SK-N-SH treated with all-trans-retinoic acid at 6 μM for 48 hours (cell line): ENCODE results near the gene ALDH3A1.

ENCODE experiments used
- ATAC-seq: fragments of 200-7000 bp; cut with Tn5 transposase; 3 replicates; pipeline ENCODE4 v1.9.1; 2020; ENCODE audit warnings: mild to moderate bottlenecking, moderate library complexity
- ARNTL ChIP-seq: fragments of 450-650 bp; formaldehyde crosslinking; IDR thresholded peaks from 2 replicates; pipeline ENCODE4 v1.5.0; 2020; ENCODE audit warnings: low read depth, mild to moderate bottlenecking, moderate library complexity, borderline replicate concordance
- BACH2 ChIP-seq: fragments of 250-450 bp; sonication (Bioruptor Pico); IDR thresholded peaks from 2 replicates; pipeline ENCODE4 v1.9.0; 2021; ENCODE audit warnings: mild to moderate bottlenecking, borderline replicate concordance
- CREB5 ChIP-seq: fragments of 250-450 bp; sonication (Bioruptor Pico); IDR thresholded peaks from 2 replicates; pipeline ENCODE4 v1.5.1; 2020; ENCODE audit warnings: low read depth, mild to moderate bottlenecking, moderate library complexity
- CSDC2 ChIP-seq: fragments of 250-450 bp; sonication (Bioruptor Pico); IDR thresholded peaks from 2 replicates; pipeline ENCODE4 v1.5.0; 2020; ENCODE audit warnings: mild to moderate bottlenecking, moderate library complexity
- CSRNP3 ChIP-seq: fragments of 250-450 bp; sonication (Bioruptor Pico); IDR thresholded peaks from 2 replicates; pipeline ENCODE4 v1.5.1; 2021; ENCODE audit warnings: mild to moderate bottlenecking, moderate library complexity
- ESRRG ChIP-seq: fragments of 250-450 bp; sonication (Bioruptor Pico); IDR thresholded peaks from 2 replicates; pipeline ENCODE4 v1.6.1; 2021; ENCODE audit warnings: mild to moderate bottlenecking
- ISL1 ChIP-seq: fragments of 250-450 bp; sonication (Bioruptor Pico); IDR thresholded peaks from 2 replicates; pipeline ENCODE4 v2.1.2; 2022; ENCODE audit warnings: mild to moderate bottlenecking, moderate library complexity
- OSR1 ChIP-seq: fragments of 250-450 bp; sonication (Bioruptor Pico); IDR thresholded peaks from 2 replicates; pipeline ENCODE4 v1.8.0; 2022; ENCODE audit warnings: moderate library complexity, mild to moderate bottlenecking, inconsistent platforms
- PATZ1 ChIP-seq: fragments of 250-450 bp; sonication (Bioruptor Pico); IDR thresholded peaks from 2 replicates; pipeline ENCODE4 v1.8.0; 2020; ENCODE audit warnings: mild to moderate bottlenecking, moderate library complexity, borderline replicate concordance
- POU6F1 ChIP-seq: fragments of 250-450 bp; sonication (Bioruptor Pico); IDR thresholded peaks from 2 replicates; pipeline ENCODE4 v1.8.0; 2021; ENCODE audit warnings: low read depth, mild to moderate bottlenecking, moderate library complexity, borderline replicate concordance
- PPARA ChIP-seq: fragments of 250-450 bp; sonication (Bioruptor Pico); IDR thresholded peaks from 2 replicates; pipeline ENCODE4 v1.5.0; 2020; ENCODE audit warnings: mild to moderate bottlenecking, borderline replicate concordance
- RARB ChIP-seq: fragments of 250-450 bp; sonication (Bioruptor Pico); IDR thresholded peaks from 2 replicates; pipeline ENCODE4 v1.8.0; 2021; ENCODE audit warnings: mild to moderate bottlenecking, moderate library complexity
- SNAI2 ChIP-seq: fragments of 250-450 bp; sonication (Bioruptor Pico); IDR thresholded peaks from 2 replicates; pipeline ENCODE4 v1.5.0; 2020; ENCODE audit warnings: mild to moderate bottlenecking, moderate library complexity
- TCF4 ChIP-seq: fragments of 250-450 bp; sonication (Bioruptor Pico); IDR thresholded peaks from 2 replicates; pipeline ENCODE4 v1.8.0; 2021; ENCODE audit warnings: mild to moderate bottlenecking, moderate library complexity, borderline replicate concordance
- TOX ChIP-seq: fragments of 250-450 bp; sonication (Bioruptor Pico); IDR thresholded peaks from 2 replicates; pipeline ENCODE4 v1.8.0; 2021; ENCODE audit warnings: mild to moderate bottlenecking, moderate library complexity, borderline replicate concordance
- TSHZ2 ChIP-seq: fragments of 250-450 bp; sonication (Bioruptor Pico); IDR thresholded peaks from 2 replicates; pipeline ENCODE4 v1.5.0; 2020; ENCODE audit warnings: mild to moderate bottlenecking, moderate library complexity
- ZC3H10 ChIP-seq: fragments of 250-450 bp; sonication (Bioruptor Pico); IDR thresholded peaks from 2 replicates; pipeline ENCODE4 v1.5.1; 2021; ENCODE audit warnings: mild to moderate bottlenecking, moderate library complexity
- ZFP3 ChIP-seq: fragments of 250-450 bp; sonication (Bioruptor Pico); IDR thresholded peaks from 2 replicates; pipeline ENCODE4 v1.5.0; 2020; ENCODE audit warnings: mild to moderate bottlenecking, moderate library complexity
- ZFP30 ChIP-seq: fragments of 450-650 bp; formaldehyde crosslinking; IDR thresholded peaks from 2 replicates; pipeline ENCODE4 v1.5.0; 2022; ENCODE audit warnings: mild to moderate bottlenecking, moderate library complexity
- ZNF565 ChIP-seq: fragments of 450-650 bp; formaldehyde crosslinking; conservative IDR thresholded peaks from 2 replicates; pipeline ENCODE4 v1.5.0; 2020; ENCODE audit warnings: low read depth, mild to moderate bottlenecking, moderate library complexity
- ZNF70 ChIP-seq: fragments of 450-650 bp; formaldehyde crosslinking; IDR thresholded peaks from 2 replicates; pipeline ENCODE4 v1.5.0; 2020; ENCODE audit warnings: mild to moderate bottlenecking, moderate library complexity
- ZNF8 ChIP-seq: fragments of 450-650 bp; formaldehyde crosslinking; IDR thresholded peaks from 2 replicates; pipeline ENCODE4 v1.5.0; 2020; ENCODE audit warnings: mild to moderate bottlenecking, moderate library complexity

Gene ALDH3A1

GRCh38 chr17:19737305-19738072 is 10.6 kb downstream of the ALDH3A1 start:
- TF ChIP-seq POU6F1 (CRISPR knock-in tag) (no peak), BACH2 (no peak), ESRRG (no peak), OSR1 (CRISPR knock-in tag) (no peak), ZFP3 (no peak), SNAI2 (CRISPR knock-in tag) (no peak), ZNF70 (CRISPR knock-in tag) (no peak), ZNF8 (CRISPR knock-in tag) (no peak)
- ATAC-seq: no peak

- no peak for TF ChIP-seq RARB (CRISPR knock-in tag)
- no peak for ATAC-seq
Measured at GRCh38 chr17:19736071-19736470, 12.0 kb downstream of the ALDH3A1 start.

GRCh38 chr17:19733953-19734526 is 14.1 kb downstream of the ALDH3A1 start:
- TF ChIP-seq POU6F1 (CRISPR knock-in tag) (no peak), ZNF70 (CRISPR knock-in tag) (no peak), ZFP3 (no peak), PPARA (CRISPR knock-in tag) (no peak), CSDC2 (CRISPR knock-in tag) (no peak), TCF4 (CRISPR knock-in tag) (no peak), RARB (CRISPR knock-in tag) (no peak), ZC3H10 (CRISPR knock-in tag) (no peak), PATZ1 (CRISPR knock-in tag) (no peak)
- TF ChIP-seq, all 23 proteins: peak for 0
- ATAC-seq: no peak

- TF ChIP-seq ZFP30 (no peak), ZNF70 (CRISPR knock-in tag) (no peak)
- TF ChIP-seq, all 23 proteins: peak for 0
- no peak for ATAC-seq
Measured at GRCh38 chr17:19731626-19732025, 16.5 kb downstream of the ALDH3A1 start.

GRCh38 chr17:19730843-19731242 is 17.3 kb downstream of the ALDH3A1 start:
- no peak for ATAC-seq
- TF ChIP-seq ARNTL (CRISPR knock-in tag) (no peak), RARB (CRISPR knock-in tag) (no peak), PPARA (CRISPR knock-in tag) (no peak), TSHZ2 (CRISPR knock-in tag) (no peak), ESRRG (no peak), ZNF8 (CRISPR knock-in tag) (no peak), ZC3H10 (CRISPR knock-in tag) (no peak), ZNF70 (CRISPR knock-in tag) (no peak), ZNF565 (CRISPR knock-in tag) (no peak), CREB5 (no peak), ZFP30 (no peak), TOX (CRISPR knock-in tag) (no peak), BACH2 (no peak), OSR1 (CRISPR knock-in tag) (no peak), ISL1 (no peak), TCF4 (CRISPR knock-in tag) (no peak), ZFP3 (no peak), CSRNP3 (CRISPR knock-in tag) (no peak)
